ENCODE results near the gene UCHL3. TPM values are rescaled to one million over a fixed set of nuclear protein-coding genes. Genes with fewer than 3 reads are reported as not detected.

Gene UCHL3
- polyA plus RNA-seq, 3 donors, result 22.4 to 66.8 (median 51.8) TPM

DNA sequence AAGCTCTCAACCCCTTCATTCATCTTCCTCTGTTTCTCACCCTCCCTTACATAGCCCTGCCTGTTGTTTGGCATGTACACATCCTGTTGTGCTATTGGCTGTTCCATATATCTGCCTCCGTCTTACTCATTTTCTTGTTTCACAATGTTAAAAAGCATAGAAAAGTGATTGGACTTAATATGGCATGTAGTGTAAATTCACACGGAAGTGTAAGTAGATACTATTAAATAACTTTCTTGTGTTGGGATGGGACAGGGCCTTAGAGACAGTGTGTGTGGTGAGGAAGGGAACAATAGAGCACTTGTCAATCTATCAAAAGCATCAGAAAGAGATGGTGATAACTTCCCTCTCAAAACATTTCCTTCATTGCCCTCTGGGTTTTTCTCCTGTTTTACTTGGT lies 98.9 kb downstream of the UCHL3 start:
- Histone ChIP-seq H2AFZ (ENCODE audit: insufficient read depth, low read depth, low read length, poor library complexity, severe bottlenecking) (no peak overlapping the region), H3K79me2 (ENCODE audit: insufficient read depth, low read length) (no peaks in the 10 kb centered on the region), H3K4me1 (ENCODE audit: control insufficient read depth in 1 of 2, insufficient read depth in 2 of 2, low read length in 2 of 2) (no peaks in the 10 kb centered on the region), H3K9ac (ENCODE audit: insufficient read depth, low read length, poor library complexity, severe bottlenecking) (no peak overlapping the region), H4K20me1 (ENCODE audit: insufficient read depth, low read length) (no peaks in the 10 kb centered on the region), H3K4me3 (replicated peaks in 1 of 3; ENCODE audit: low read depth in 2 of 3, low read length in 3 of 3) (no peak overlapping the region), H3K27me3 (ENCODE audit: control insufficient read depth in 2 of 2, insufficient read depth in 2 of 2, low read length in 2 of 2) (no peaks in the 10 kb centered on the region), H3K9me3 (replicated peaks in 1 of 2; ENCODE audit: control insufficient read depth in 1 of 2, insufficient read depth in 1 of 2, low read length in 2 of 2) (no peaks in the 10 kb centered on the region), H3K27ac (ENCODE audit: low read depth in 1 of 2, low read length in 2 of 2) (no peak overlapping the region), H3K4me2 (replicated peaks; ENCODE audit: extremely low read depth, low read length, poor library complexity, severe bottlenecking) (no peak overlapping the region), H3K36me3 (replicated peaks in 1 of 2; ENCODE audit: control insufficient read depth in 1 of 2, insufficient read depth in 2 of 2, low read length in 2 of 2) (no peaks in the 10 kb centered on the region)
- Mint-ChIP-seq H3K9me3 (peaks cover 0 to 2% (median 0%) of the 10 kb centered on the region in 7 donors), H3K27ac (no peak overlapping the region), H3K27me3 (ENCODE audit: low read depth in 3 of 3) (no peaks in the 10 kb centered on the region), H3K36me3 (no peaks in the 10 kb centered on the region), H3K4me3 (no peak overlapping the region), H3K4me1 (no peaks in the 10 kb centered on the region)
- intact Hi-C loops (cut with micrococcal nuclease), result no loop called here
- TF ChIP-seq, protein P1, sequence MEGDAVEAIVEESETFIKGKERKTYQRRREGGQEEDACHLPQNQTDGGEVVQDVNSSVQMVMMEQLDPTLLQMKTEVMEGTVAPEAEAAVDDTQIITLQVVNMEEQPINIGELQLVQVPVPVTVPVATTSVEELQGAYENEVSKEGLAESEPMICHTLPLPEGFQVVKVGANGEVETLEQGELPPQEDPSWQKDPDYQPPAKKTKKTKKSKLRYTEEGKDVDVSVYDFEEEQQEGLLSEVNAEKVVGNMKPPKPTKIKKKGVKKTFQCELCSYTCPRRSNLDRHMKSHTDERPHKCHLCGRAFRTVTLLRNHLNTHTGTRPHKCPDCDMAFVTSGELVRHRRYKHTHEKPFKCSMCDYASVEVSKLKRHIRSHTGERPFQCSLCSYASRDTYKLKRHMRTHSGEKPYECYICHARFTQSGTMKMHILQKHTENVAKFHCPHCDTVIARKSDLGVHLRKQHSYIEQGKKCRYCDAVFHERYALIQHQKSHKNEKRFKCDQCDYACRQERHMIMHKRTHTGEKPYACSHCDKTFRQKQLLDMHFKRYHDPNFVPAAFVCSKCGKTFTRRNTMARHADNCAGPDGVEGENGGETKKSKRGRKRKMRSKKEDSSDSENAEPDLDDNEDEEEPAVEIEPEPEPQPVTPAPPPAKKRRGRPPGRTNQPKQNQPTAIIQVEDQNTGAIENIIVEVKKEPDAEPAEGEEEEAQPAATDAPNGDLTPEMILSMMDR (IDR thresholded peaks at IDR 0.05), result no peak
- no peak for DNase-seq
- no CpG with 5 or more reads among the region's 2 CpGs for WGBS (ENCODE audit: insufficient coverage)

DNA sequence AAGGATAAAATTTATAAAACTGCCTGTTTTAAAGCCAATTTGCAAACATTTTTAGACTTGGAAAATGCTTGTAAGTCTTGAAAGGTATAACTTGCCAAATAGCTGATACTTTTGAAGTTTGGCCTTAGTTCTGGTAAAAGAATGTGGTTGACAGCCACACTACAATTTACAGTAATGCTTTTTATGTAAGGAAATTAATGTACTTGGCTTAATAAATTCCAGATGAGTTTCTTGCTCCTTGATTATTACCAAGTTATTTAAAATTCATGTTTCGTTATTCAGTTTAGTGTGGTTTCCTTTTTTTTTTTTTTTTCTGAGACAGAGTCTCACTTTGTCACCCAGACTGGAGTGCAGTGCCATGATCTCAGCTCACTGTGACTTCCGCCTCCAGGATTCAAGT lies 101.4 kb downstream of the UCHL3 start:
- H3K27me3 ChIP-seq (ENCODE audit: control insufficient read depth in 2 of 2, insufficient read depth in 2 of 2, low read length in 2 of 2), result no peaks in the 10 kb centered on the region
- no peak overlapping the region for H3K4me3 Mint-ChIP-seq
- H3K4me3 ChIP-seq (replicated peaks in 1 of 3; ENCODE audit: low read depth in 2 of 3, low read length in 3 of 3), result no peak overlapping the region
- no peaks in the 10 kb centered on the region for H4K20me1 ChIP-seq (ENCODE audit: insufficient read depth, low read length)
- DNase-seq, result no peak
- peaks cover 0 to 2% (median 0%) of the 10 kb centered on the region in 3 donors for H3K27me3 Mint-ChIP-seq (ENCODE audit: low read depth in 3 of 3)
- H3K4me1 Mint-ChIP-seq, result no peaks in the 10 kb centered on the region
- H3K36me3 ChIP-seq (replicated peaks in 1 of 2; ENCODE audit: control insufficient read depth in 1 of 2, insufficient read depth in 2 of 2, low read length in 2 of 2), result no peaks in the 10 kb centered on the region
- H3K4me1 ChIP-seq (ENCODE audit: control insufficient read depth in 1 of 2, insufficient read depth in 2 of 2, low read length in 2 of 2), result no peaks in the 10 kb centered on the region
- H3K9ac ChIP-seq (ENCODE audit: insufficient read depth, low read length, poor library complexity, severe bottlenecking), result no peak overlapping the region
- intact Hi-C loops (cut with micrococcal nuclease), result no loop called here
- no peak overlapping the region for H3K4me2 ChIP-seq (replicated peaks; ENCODE audit: extremely low read depth, low read length, poor library complexity, severe bottlenecking)
- no peaks in the 10 kb centered on the region for H3K36me3 Mint-ChIP-seq
- H3K9me3 Mint-ChIP-seq, result peaks cover 0 to 5% (median 2%) of the 10 kb centered on the region in 7 donors
- H3K27ac ChIP-seq (ENCODE audit: low read depth in 1 of 2, low read length in 2 of 2), result no peak overlapping the region
- TF ChIP-seq, protein P1 (IDR thresholded peaks at IDR 0.05), result no peak
- WGBS (ENCODE audit: insufficient coverage), result 100% methylated on average over 1 of the region's 2 CpGs
- H3K9me3 ChIP-seq (replicated peaks in 1 of 2; ENCODE audit: control insufficient read depth in 1 of 2, insufficient read depth in 1 of 2, low read length in 2 of 2), result no peaks in the 10 kb centered on the region
- no peak overlapping the region for H3K27ac Mint-ChIP-seq
- H2AFZ ChIP-seq (ENCODE audit: insufficient read depth, low read depth, low read length, poor library complexity, severe bottlenecking), result no peak overlapping the region
- no peaks in the 10 kb centered on the region for H3K79me2 ChIP-seq (ENCODE audit: insufficient read depth, low read length)

All from CD14-positive monocyte (primary cell).